ENCODE data around the gene UBQLN1.

- TF ChIP-seq POLR2AphosphoS5 (IDR thresholded peaks at IDR 0.05; ENCODE audit: low read depth, low read length), result no peak
- TF ChIP-seq POLR2A (IDR thresholded peaks at IDR 0.05; ENCODE audit: low read depth, low read length), result no peak
These were observed 7.5 kb upstream of the UBQLN1 start for GRCh38 chr9:83715221-83715620.
